Hepatocyte (in vitro differentiated cells): ENCODE measurements around the gene LRRIQ4. TPM values are rescaled to one million over a fixed set of nuclear protein-coding genes. Genes with fewer than 3 reads are reported as not detected.
A peak's percentile ranks its signal among the peaks of the same experiment; 100 is the strongest.

Experiments
- DNase-seq: peaks from one replicate; pipeline ENCODE4 v3.0.0-alpha.2; 2016; ENCODE audit warnings: low spot score
- H2AFZ ChIP-seq: fragments of 200-600 bp; sonication (generic); 2 replicates; pipeline ENCODE4 v1.6.0; 2016; ENCODE audit warnings: antibody characterized with exemption, mild to moderate bottlenecking
- H3K27ac ChIP-seq: fragments of 200-600 bp; sonication (generic); 2 replicates; pipeline ENCODE4 v1.5.1; 2016; ENCODE audit warnings: mild to moderate bottlenecking
- H3K27me3 ChIP-seq: fragments of 200-600 bp; sonication (generic); 2 replicates; pipeline ENCODE4 v1.6.1; 2016
- H3K36me3 ChIP-seq: fragments of 200-600 bp; sonication (generic); replicated peaks from 2 replicates; pipeline ENCODE4 v1.5.1; 2016; ENCODE audit warnings: low read depth; ENCODE audit not compliant: insufficient read depth
- H3K4me1 ChIP-seq: fragments of 200-600 bp; sonication (generic); 2 replicates; pipeline ENCODE4 v1.5.1; 2016; ENCODE audit warnings: mild to moderate bottlenecking, moderate library complexity; ENCODE audit not compliant: insufficient read depth
- H3K4me2 ChIP-seq: fragments of 200-600 bp; sonication (generic); 2 replicates; pipeline ENCODE4 v1.6.0; 2016
- H3K4me3 ChIP-seq: fragments of 200-600 bp; sonication (generic); 2 replicates; pipeline ENCODE4 v1.5.1; 2016; ENCODE audit warnings: mild to moderate bottlenecking
- H3K79me2 ChIP-seq: fragments of 200-600 bp; sonication (generic); 2 replicates; pipeline ENCODE4 v1.6.0; 2017; ENCODE audit warnings: mild to moderate bottlenecking
- H3K9me2 ChIP-seq: fragments of 200-600 bp; sonication (generic); replicated peaks from 2 replicates; pipeline ENCODE4 v1.6.0; 2017; ENCODE audit warnings: mild to moderate bottlenecking; ENCODE audit not compliant: insufficient read depth
- H3K9me3 ChIP-seq: fragments of 200-600 bp; sonication (generic); 2 replicates; pipeline ENCODE4 v1.5.1; 2016; ENCODE audit warnings: low read depth, mild to moderate bottlenecking
- H4K20me1 ChIP-seq: fragments of 200-600 bp; sonication (generic); 2 replicates; pipeline ENCODE4 v1.6.0; 2016; ENCODE audit warnings: mild to moderate bottlenecking; ENCODE audit not compliant: insufficient read depth, poor library complexity, severe bottlenecking
- CTCF ChIP-seq: fragments of 200-600 bp; sonication (generic); IDR thresholded peaks from 2 replicates; pipeline ENCODE4 v1.5.1; 2016; ENCODE audit warnings: antibody characterized with exemption, mild to moderate bottlenecking; ENCODE audit not compliant: poor library complexity
- EZH2 ChIP-seq: fragments of 200-600 bp; sonication (generic); IDR thresholded peaks from 2 replicates; pipeline ENCODE4 v1.6.1; 2016; ENCODE audit warnings: antibody characterized with exemption, mild to moderate bottlenecking, borderline replicate concordance
- EZH2phosphoT487 ChIP-seq: fragments of 200-600 bp; sonication (generic); IDR thresholded peaks from one replicate; pipeline ENCODE4 v1.6.1; 2018; ENCODE audit warnings: antibody characterized with exemption, mild to moderate bottlenecking, low read depth, moderate library complexity; ENCODE audit not compliant: unreplicated experiment, severe bottlenecking
- WGBS: methylation state at CpG from one replicate; pipeline ENCODE4 v1.1.6; 2016; ENCODE audit warnings: low lambda C conversion rate; ENCODE audit errors: missing lambda C conversion rate; 5-methylcytosine and 5-hydroxymethylcytosine counted together
- polyA plus RNA-seq: library from polyadenylated mRNA; unstranded; fragments of >200 nt; fragmentation: Nextera tagmentation; extraction: Ambion mirVana; gene quantifications from 2 replicates; pipeline ENCODE4 v1.2.1, GENCODE V29; 2016
- total RNA-seq: library from RNA; depleted of rRNA; stranded (reverse); fragments of >200 nt; gene quantifications from 2 replicates; pipeline ENCODE4 v1.2.3, GENCODE V29; 2014

Gene LRRIQ4
- total and polyA plus RNA-seq, 2 experiments from 2014 or later, result not detected

GRCh38 chr3:169813278-169813677 lies 608 bp downstream of the LRRIQ4 start:
- TF ChIP-seq EZH2, result no peak
- TF ChIP-seq CTCF, result no peak
- no peak for TF ChIP-seq EZH2phosphoT487
- 78% methylated on average over 8 of the region's 8 CpGs for WGBS
- Histone ChIP-seq H4K20me1 (no peaks in the 10 kb centered on the region), H2AFZ (peak overlapping the region; percentile 43), H3K4me3 (no peak overlapping the region), H3K4me1 (peaks cover 7% of the 10 kb centered on the region), H3K9me3 (peaks cover 10% of the 10 kb centered on the region), H3K27ac (no peak overlapping the region), H3K4me2 (peak overlapping the region; percentile 93), H3K9me2 (no peaks in the 10 kb centered on the region), H3K79me2 (no peaks in the 10 kb centered on the region), H3K27me3 (no peaks in the 10 kb centered on the region), H3K36me3 (no peaks in the 10 kb centered on the region)
- DNase-seq, result no peak

DNA sequence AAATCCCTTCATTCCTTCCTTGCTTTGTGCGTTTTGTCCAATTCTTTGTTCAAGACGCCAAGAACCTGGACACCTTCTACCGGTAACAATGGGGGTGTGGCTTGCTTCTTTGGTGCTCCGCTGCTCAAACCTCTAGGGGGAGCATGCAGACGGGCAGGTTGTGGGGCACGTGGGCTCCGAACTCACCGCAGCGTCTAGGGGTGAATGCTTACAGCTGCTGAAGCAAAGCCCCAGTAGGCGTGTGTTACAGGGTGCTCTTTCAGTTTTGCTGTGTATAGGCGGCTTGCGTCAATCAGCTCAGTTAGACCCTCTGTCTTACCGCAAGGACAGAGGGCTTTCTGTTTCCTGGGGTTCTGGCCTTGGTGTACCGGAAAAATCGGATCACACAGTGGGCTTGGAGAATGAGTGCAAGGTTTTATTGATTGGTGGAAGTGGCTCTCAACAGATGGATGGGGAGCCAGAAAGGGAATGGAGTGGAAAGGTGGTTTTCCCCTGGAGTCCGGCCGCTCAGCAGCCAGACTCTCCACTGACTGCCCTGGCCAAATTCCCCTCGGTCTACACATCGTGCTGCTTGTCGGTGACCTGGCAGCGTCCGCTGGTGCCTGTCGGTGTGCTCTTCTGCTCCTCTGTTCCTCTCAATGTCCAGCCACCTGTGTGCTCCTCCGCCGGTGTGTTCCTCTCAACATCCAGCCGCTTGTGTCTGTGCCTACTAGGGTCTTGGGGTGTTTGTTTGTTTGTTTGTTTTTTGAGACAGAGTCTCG lies 1.3 kb downstream of the LRRIQ4 start:
- Histone ChIP-seq H3K9me2 (no peaks in the 10 kb centered on the region), H4K20me1 (no peaks in the 10 kb centered on the region), H3K4me1 (peaks cover 7% of the 10 kb centered on the region), H3K9me3 (peaks cover 10% of the 10 kb centered on the region), H3K36me3 (no peaks in the 10 kb centered on the region), H2AFZ (no peak overlapping the region), H3K4me3 (no peak overlapping the region), H3K27me3 (no peaks in the 10 kb centered on the region), H3K27ac (no peak overlapping the region), H3K79me2 (no peaks in the 10 kb centered on the region), H3K4me2 (peak overlapping the region; percentile 93)
- WGBS, result 78% methylated on average over 27 of the region's 27 CpGs
- peak; percentile 25 for DNase-seq
- TF ChIP-seq CTCF (peak; percentile 28), EZH2 (no peak), EZH2phosphoT487 (no peak)

- no peak for DNase-seq
- H3K27me3 ChIP-seq, result no peaks in the 10 kb centered on the region
- no peaks in the 10 kb centered on the region for H4K20me1 ChIP-seq
- H3K4me1 ChIP-seq, result peaks cover 7% of the 10 kb centered on the region
- no peak overlapping the region for H3K27ac ChIP-seq
- H3K4me3 ChIP-seq, result no peak overlapping the region
- H3K9me3 ChIP-seq, result peaks cover 10% of the 10 kb centered on the region
- WGBS, result 95% methylated on average over 4 of the region's 4 CpGs
- TF ChIP-seq EZH2phosphoT487 (no peak), EZH2 (no peak), CTCF (no peak)
- H3K9me2 ChIP-seq, result no peaks in the 10 kb centered on the region
- no peak overlapping the region for H3K4me2 ChIP-seq
- no peaks in the 10 kb centered on the region for H3K79me2 ChIP-seq
- H3K36me3 ChIP-seq, result no peaks in the 10 kb centered on the region
- H2AFZ ChIP-seq, result no peak overlapping the region
Measured at GRCh38 chr3:169815590-169816150, 3.0 kb downstream of the LRRIQ4 start.
